Stomach (tissue), 4 donors: ENCODE data around the gene PRKD1.

Experiments
- CTCF ChIP-seq, 7 experiments: fragments of 450-650 bp in 4 of 7; fragments of 200-600 bp in 3 of 7; sonication (generic) in 3 of 7; IDR thresholded peaks; one replicate each; pipeline ENCODE4 v1.5.1; 2016 to 2019; ENCODE audit warnings: antibody characterized with exemption in 7 of 7, control low read depth in 2 of 7, mild to moderate bottlenecking in 1 of 7
- EP300 ChIP-seq: sonication (generic); formaldehyde crosslinking; IDR thresholded peaks from one replicate; pipeline ENCODE4 v1.6.1; 2017; ENCODE audit warnings: antibody characterized with exemption
- POLR2A ChIP-seq, 4 donors: fragments of 450-650 bp; IDR thresholded peaks; one replicate each; pipeline ENCODE4 v1.6.1; 2016; ENCODE audit warnings: antibody characterized with exemption in 4 of 4, control low read depth in 2 of 4, mild to moderate bottlenecking in 1 of 4, moderate library complexity in 1 of 4
- POLR2AphosphoS5 ChIP-seq, 3 donors: sonication (generic); formaldehyde crosslinking; IDR thresholded peaks; one replicate each; pipeline ENCODE4 v1.6.1; 2016; ENCODE audit warnings: antibody characterized with exemption in 3 of 3

- TF ChIP-seq CTCF (IDR thresholded peaks at IDR 0.05) = no peak
- no peak for TF ChIP-seq POLR2AphosphoS5 (IDR thresholded peaks at IDR 0.05)
- TF ChIP-seq POLR2A (IDR thresholded peaks at IDR 0.05) = no peak
- no peak for TF ChIP-seq EP300
Observed at GRCh38 chr14:29652571-29652970, 275.1 kb downstream of the PRKD1 start.
